Liver (tissue), 9 donors: ENCODE data around the gene SCUBE3. TPM values are rescaled to one million over a fixed set of nuclear protein-coding genes. Genes with fewer than 3 reads are reported as not detected.

Experiments
- DNase-seq: peaks from one replicate; pipeline ENCODE4 v3.0.0-alpha.2; 2017; ENCODE audit warnings: low spot score
- H3K27ac ChIP-seq, 2 donors: one replicate each; pipeline ENCODE4 v1.7.0; 2013; ENCODE audit warnings: inconsistent platforms in 2 of 2, low read length in 2 of 2, control low read depth in 1 of 2, low read depth in 1 of 2, mild to moderate bottlenecking in 1 of 2
- H3K27me3 ChIP-seq, 4 donors: one replicate each; pipeline versions ENCODE4 v1.6.1 to v1.7.0; 2013; ENCODE audit warnings: low read length in 3 of 4, inconsistent platforms in 1 of 4, mild to moderate bottlenecking in 1 of 4, moderate library complexity in 1 of 4; ENCODE audit not compliant: control insufficient read depth in 4 of 4, insufficient read depth in 4 of 4
- H3K36me3 ChIP-seq, 4 donors: one replicate each; pipeline versions ENCODE4 v1.6.1 to v1.7.0; 2013; ENCODE audit warnings: low read length in 3 of 4, mild to moderate bottlenecking in 3 of 4, low read depth in 1 of 4, moderate library complexity in 1 of 4; ENCODE audit not compliant: control insufficient read depth in 4 of 4, insufficient read depth in 3 of 4
- H3K4me1 ChIP-seq, 4 donors: one replicate each; pipeline versions ENCODE4 v1.6.1 to v1.7.0; 2013; ENCODE audit warnings: low read length in 3 of 4, mild to moderate bottlenecking in 3 of 4, moderate library complexity in 1 of 4; ENCODE audit not compliant: control insufficient read depth in 4 of 4, insufficient read depth in 4 of 4
- H3K4me3 ChIP-seq, 3 donors: one replicate each; pipeline versions ENCODE4 v1.6.1 to v1.7.0; 2013; ENCODE audit warnings: low read length in 3 of 3, control low read depth in 1 of 3, low read depth in 1 of 3, mild to moderate bottlenecking in 1 of 3
- H3K9ac ChIP-seq, 2 donors: one replicate each; pipeline ENCODE4 v1.7.0; 2013; ENCODE audit warnings: low read length in 2 of 2, mild to moderate bottlenecking in 2 of 2, moderate library complexity in 2 of 2, control low read depth in 1 of 2, low read depth in 1 of 2
- H3K9me3 ChIP-seq, 4 donors: one replicate each; pipeline versions ENCODE4 v1.6.1 to v1.7.0; 2013; ENCODE audit warnings: low read length in 3 of 4; ENCODE audit not compliant: control insufficient read depth in 4 of 4
- EGR1 ChIP-seq, 2 donors: IDR thresholded peaks; 2 replicates each; pipeline ENCODE4 v1.6.1; 2016 to 2018; ENCODE audit warnings: antibody characterized with exemption in 2 of 2, low read depth in 2 of 2
- FOXA2 ChIP-seq: IDR thresholded peaks from 2 replicates; pipeline ENCODE4 v1.6.1; 2016; ENCODE audit warnings: antibody characterized with exemption
- GABPA ChIP-seq, 2 donors: IDR thresholded peaks in 1 of 2; conservative IDR thresholded peaks in 1 of 2; 2 replicates each; pipeline ENCODE4 v1.6.1; 2016; ENCODE audit warnings: antibody characterized with exemption in 2 of 2, mild to moderate bottlenecking in 1 of 2, moderate library complexity in 1 of 2
- HNF4A ChIP-seq, 2 donors: conservative IDR thresholded peaks; 2 replicates each; pipeline ENCODE4 v1.6.1; 2016; ENCODE audit warnings: antibody characterized with exemption in 2 of 2, mild to moderate bottlenecking in 2 of 2
- HNF4G ChIP-seq: IDR thresholded peaks from 2 replicates; pipeline ENCODE4 v1.6.1; 2016; ENCODE audit warnings: antibody characterized with exemption
- JUND ChIP-seq, 2 donors: IDR thresholded peaks; 2 replicates each; pipeline ENCODE4 v1.6.1; 2016; ENCODE audit warnings: antibody characterized with exemption in 2 of 2
- NR2F2 ChIP-seq: IDR thresholded peaks from 2 replicates; pipeline ENCODE4 v1.6.1; 2016; ENCODE audit warnings: antibody characterized with exemption
- RAD21 ChIP-seq, 2 donors: IDR thresholded peaks; 2 replicates each; pipeline ENCODE4 v1.6.1; 2016; ENCODE audit warnings: antibody characterized with exemption in 2 of 2, mild to moderate bottlenecking in 2 of 2
- RXRA ChIP-seq, 2 donors: IDR thresholded peaks; 2 replicates each; pipeline ENCODE4 v1.6.1; 2017 to 2018; ENCODE audit warnings: antibody characterized with exemption in 2 of 2, mild to moderate bottlenecking in 1 of 2
- SP1 ChIP-seq: IDR thresholded peaks from 2 replicates; pipeline ENCODE4 v1.6.1; 2018; ENCODE audit warnings: antibody characterized with exemption, mild to moderate bottlenecking
- TAF1 ChIP-seq: conservative IDR thresholded peaks from 2 replicates; pipeline ENCODE4 v1.6.1; 2016; ENCODE audit warnings: antibody characterized with exemption, mild to moderate bottlenecking
- YY1 ChIP-seq: IDR thresholded peaks from 2 replicates; pipeline ENCODE4 v1.6.1; 2016; ENCODE audit warnings: antibody characterized with exemption, mild to moderate bottlenecking
- WGBS: extraction: QIAGEN DNeasy Blood & Tissue Kit; methylation state at CpG from one replicate; pipeline ENCODE4 v1.1.7; 2013; 5-methylcytosine and 5-hydroxymethylcytosine counted together
- polyA plus RNA-seq, 2 donors: library from polyadenylated mRNA; stranded (reverse) in 1 of 2; unstranded in 1 of 2; fragments of 200-250 nt in 1 of 2; fragments of >200 nt in 1 of 2; fragmentation: Nextera tagmentation in 1 of 2; extraction: Ambion mirVana in 1 of 2; gene quantifications; one replicate each; pipeline versions ENCODE4 v1.2.1 to v1.2.3, GENCODE V29; 2013 to 2015
- total RNA-seq, 2 donors: library from RNA; depleted of rRNA; stranded (reverse); fragments of >200 nt; gene quantifications; one replicate each; pipeline ENCODE4 v1.2.3, GENCODE V29; 2014
- TF ChIP-seq, protein P1 (sequence below): fragments of 150-350 bp; IDR thresholded peaks from 2 replicates; pipeline ENCODE4 v1.5.1; 2017; ENCODE audit warnings: improper control_type of control experiment, low read depth, low read length; ENCODE audit not compliant: missing input control
- TF ChIP-seq, protein P2 (sequence below): IDR thresholded peaks from 2 replicates; pipeline ENCODE4 v1.6.1; 2016; ENCODE audit warnings: antibody characterized with exemption
- TF ChIP-seq, protein P3 (sequence below): IDR thresholded peaks from 2 replicates; pipeline ENCODE4 v1.6.1; 2016; ENCODE audit warnings: antibody characterized with exemption
- TF ChIP-seq, protein P4 (sequence below): IDR thresholded peaks from 2 replicates; pipeline ENCODE4 v1.6.1; 2016; ENCODE audit warnings: antibody characterized with exemption
- TF ChIP-seq, protein P5 (sequence below): IDR thresholded peaks from 2 replicates; pipeline ENCODE4 v1.6.1; 2016; ENCODE audit warnings: antibody characterized with exemption, mild to moderate bottlenecking
- donor health status: healthy.
- donor health status: healthy.
- donor health status: healthy.
- donor health status: healthy.
- donor health status: healthy.

The SCUBE3 gene
- total and polyA plus RNA-seq, 4 donors: 0.03 to 0.09 (median 0.07) TPM

DNA sequence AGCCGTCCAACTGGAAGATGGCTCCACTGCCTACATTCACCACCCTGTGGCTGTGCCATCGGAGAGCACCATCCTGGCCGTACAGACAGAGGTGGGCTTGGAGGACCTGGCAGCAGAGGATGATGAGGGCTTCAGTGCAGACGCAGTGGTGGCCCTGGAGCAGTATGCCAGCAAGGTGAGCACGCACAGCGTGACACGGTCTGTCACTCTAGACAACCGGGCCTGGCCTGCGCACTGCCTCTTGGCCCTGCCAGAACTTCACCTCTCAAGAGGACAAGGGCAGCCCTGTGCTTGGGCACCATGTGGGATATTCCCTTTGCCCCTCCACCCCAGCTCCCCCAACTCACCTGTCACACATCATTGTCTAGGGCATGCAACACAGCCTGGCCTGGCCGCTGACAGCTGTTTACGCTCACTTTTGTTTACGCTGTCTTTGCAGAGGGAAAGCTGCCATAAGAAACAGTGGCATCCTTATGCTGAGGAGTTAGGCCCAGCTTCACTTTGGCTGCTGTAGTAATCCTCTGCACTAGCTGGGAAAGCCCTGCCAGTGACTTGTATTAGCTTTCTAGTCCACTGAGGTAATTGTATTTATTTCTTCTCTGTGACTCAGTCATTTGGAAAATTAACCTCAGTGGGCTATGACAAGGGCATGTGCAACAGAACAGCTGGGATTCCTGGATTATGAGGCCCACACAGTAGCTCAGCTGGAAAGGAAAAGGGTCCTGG, 74.1 kb downstream of the SCUBE3 start:
- no peak for DNase-seq
- TF ChIP-seq, protein P1, sequence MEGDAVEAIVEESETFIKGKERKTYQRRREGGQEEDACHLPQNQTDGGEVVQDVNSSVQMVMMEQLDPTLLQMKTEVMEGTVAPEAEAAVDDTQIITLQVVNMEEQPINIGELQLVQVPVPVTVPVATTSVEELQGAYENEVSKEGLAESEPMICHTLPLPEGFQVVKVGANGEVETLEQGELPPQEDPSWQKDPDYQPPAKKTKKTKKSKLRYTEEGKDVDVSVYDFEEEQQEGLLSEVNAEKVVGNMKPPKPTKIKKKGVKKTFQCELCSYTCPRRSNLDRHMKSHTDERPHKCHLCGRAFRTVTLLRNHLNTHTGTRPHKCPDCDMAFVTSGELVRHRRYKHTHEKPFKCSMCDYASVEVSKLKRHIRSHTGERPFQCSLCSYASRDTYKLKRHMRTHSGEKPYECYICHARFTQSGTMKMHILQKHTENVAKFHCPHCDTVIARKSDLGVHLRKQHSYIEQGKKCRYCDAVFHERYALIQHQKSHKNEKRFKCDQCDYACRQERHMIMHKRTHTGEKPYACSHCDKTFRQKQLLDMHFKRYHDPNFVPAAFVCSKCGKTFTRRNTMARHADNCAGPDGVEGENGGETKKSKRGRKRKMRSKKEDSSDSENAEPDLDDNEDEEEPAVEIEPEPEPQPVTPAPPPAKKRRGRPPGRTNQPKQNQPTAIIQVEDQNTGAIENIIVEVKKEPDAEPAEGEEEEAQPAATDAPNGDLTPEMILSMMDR: no peak
- TF ChIP-seq, protein P2, sequence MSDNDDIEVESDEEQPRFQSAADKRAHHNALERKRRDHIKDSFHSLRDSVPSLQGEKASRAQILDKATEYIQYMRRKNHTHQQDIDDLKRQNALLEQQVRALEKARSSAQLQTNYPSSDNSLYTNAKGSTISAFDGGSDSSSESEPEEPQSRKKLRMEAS: no peak
- TF ChIP-seq EGR1 (IDR thresholded peaks at IDR 0.05; ENCODE audit: low read depth in 2 of 2): no peak
- TF ChIP-seq HNF4A (conservative IDR thresholded peaks at IDR 0.05): no peak
- TF ChIP-seq TAF1: no peak
- no peak for TF ChIP-seq NR2F2
- TF ChIP-seq HNF4G: no peak
- TF ChIP-seq, protein P3, sequence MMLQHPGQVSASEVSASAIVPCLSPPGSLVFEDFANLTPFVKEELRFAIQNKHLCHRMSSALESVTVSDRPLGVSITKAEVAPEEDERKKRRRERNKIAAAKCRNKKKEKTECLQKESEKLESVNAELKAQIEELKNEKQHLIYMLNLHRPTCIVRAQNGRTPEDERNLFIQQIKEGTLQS: no peak
- TF ChIP-seq RXRA (IDR thresholded peaks at IDR 0.05): no peak
- TF ChIP-seq, protein P4, sequence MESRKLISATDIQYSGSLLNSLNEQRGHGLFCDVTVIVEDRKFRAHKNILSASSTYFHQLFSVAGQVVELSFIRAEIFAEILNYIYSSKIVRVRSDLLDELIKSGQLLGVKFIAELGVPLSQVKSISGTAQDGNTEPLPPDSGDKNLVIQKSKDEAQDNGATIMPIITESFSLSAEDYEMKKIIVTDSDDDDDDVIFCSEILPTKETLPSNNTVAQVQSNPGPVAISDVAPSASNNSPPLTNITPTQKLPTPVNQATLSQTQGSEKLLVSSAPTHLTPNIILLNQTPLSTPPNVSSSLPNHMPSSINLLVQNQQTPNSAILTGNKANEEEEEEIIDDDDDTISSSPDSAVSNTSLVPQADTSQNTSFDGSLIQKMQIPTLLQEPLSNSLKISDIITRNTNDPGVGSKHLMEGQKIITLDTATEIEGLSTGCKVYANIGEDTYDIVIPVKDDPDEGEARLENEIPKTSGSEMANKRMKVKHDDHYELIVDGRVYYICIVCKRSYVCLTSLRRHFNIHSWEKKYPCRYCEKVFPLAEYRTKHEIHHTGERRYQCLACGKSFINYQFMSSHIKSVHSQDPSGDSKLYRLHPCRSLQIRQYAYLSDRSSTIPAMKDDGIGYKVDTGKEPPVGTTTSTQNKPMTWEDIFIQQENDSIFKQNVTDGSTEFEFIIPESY: no peak
- TF ChIP-seq SP1: no peak
- Histone ChIP-seq H3K9me3 (no peaks in the 10 kb centered on the region), H3K9ac (no peak overlapping the region), H3K4me3 (no peak overlapping the region), H3K36me3 (peaks cover 14 to 85% (median 57%) of the 10 kb centered on the region in 4 donors), H3K4me1 (no peaks in the 10 kb centered on the region), H3K27me3 (no peaks in the 10 kb centered on the region), H3K27ac (no peak overlapping the region)
- 93% methylated on average over 12 of the region's 12 CpGs for WGBS

DNA sequence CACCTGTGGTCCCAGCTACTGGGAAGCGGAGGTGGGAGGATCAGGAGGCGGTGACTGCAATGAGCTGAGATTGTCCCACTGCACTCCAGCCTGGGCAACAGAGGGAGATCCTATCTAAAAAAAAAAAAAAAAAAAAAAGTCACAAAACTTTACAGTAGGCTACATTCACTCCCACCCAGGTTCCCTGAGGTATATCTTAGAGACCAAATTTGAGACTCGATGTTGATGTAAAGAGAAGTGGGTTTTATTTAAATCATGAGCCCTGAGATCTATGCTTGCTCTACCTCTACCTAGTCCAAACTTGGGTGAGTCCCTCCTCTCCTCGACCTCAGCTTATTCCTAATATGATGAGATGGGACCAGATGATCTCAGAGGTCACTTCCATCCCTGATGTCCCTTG, 75.1 kb downstream of the SCUBE3 start:
- Histone ChIP-seq H3K4me1 (no peaks in the 10 kb centered on the region), H3K9me3 (no peaks in the 10 kb centered on the region), H3K36me3 (peaks cover 14 to 84% (median 49%) of the 10 kb centered on the region in 4 donors), H3K27me3 (no peaks in the 10 kb centered on the region), H3K27ac (no peak overlapping the region), H3K4me3 (no peak overlapping the region), H3K9ac (no peak overlapping the region)
- 74% methylated on average over 4 of the region's 4 CpGs for WGBS
- no peak for DNase-seq
- TF ChIP-seq SP1 (no peak), GABPA (IDR thresholded peaks at IDR 0.05 in 1 of 2, conservative IDR thresholded peaks at IDR 0.05 in 1 of 2) (no peak), RXRA (IDR thresholded peaks at IDR 0.05) (no peak), RAD21 (IDR thresholded peaks at IDR 0.05) (no peak), YY1 (no peak)

DNA sequence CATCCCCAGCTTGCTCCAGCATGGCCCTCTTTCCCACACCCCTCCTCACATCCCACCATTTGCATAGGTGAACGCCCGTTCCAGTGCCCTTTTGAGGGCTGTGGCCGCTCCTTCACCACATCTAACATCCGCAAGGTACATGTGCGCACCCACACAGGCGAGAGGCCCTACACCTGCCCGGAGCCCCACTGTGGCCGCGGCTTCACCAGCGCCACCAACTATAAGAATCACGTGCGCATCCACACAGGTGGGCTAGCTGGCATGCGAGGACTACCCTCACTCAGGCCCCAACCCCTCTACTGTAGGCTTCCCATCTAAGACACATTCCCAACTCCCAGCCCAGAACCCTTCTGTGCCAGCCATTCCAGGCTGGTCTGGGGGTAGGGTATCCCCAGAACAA, 77.7 kb downstream of the SCUBE3 start:
- H3K9ac ChIP-seq: no peak overlapping the region
- H3K4me3 ChIP-seq: no peak overlapping the region
- H3K27me3 ChIP-seq: no peaks in the 10 kb centered on the region
- DNase-seq: no peak
- WGBS: 98% methylated on average over 13 of the region's 13 CpGs
- H3K4me1 ChIP-seq: no peaks in the 10 kb centered on the region
- H3K27ac ChIP-seq: no peak overlapping the region
- peaks cover 9 to 80% (median 47%) of the 10 kb centered on the region in 4 donors for H3K36me3 ChIP-seq
- H3K9me3 ChIP-seq: no peaks in the 10 kb centered on the region
- TF ChIP-seq NR2F2 (no peak), HNF4G (no peak), HNF4A (conservative IDR thresholded peaks at IDR 0.05) (no peak), JUND (IDR thresholded peaks at IDR 0.05) (no peak), FOXA2 (no peak), RAD21 (IDR thresholded peaks at IDR 0.05) (no peak), TAF1 (no peak)
- TF ChIP-seq, protein P2: no peak
- TF ChIP-seq, protein P5, sequence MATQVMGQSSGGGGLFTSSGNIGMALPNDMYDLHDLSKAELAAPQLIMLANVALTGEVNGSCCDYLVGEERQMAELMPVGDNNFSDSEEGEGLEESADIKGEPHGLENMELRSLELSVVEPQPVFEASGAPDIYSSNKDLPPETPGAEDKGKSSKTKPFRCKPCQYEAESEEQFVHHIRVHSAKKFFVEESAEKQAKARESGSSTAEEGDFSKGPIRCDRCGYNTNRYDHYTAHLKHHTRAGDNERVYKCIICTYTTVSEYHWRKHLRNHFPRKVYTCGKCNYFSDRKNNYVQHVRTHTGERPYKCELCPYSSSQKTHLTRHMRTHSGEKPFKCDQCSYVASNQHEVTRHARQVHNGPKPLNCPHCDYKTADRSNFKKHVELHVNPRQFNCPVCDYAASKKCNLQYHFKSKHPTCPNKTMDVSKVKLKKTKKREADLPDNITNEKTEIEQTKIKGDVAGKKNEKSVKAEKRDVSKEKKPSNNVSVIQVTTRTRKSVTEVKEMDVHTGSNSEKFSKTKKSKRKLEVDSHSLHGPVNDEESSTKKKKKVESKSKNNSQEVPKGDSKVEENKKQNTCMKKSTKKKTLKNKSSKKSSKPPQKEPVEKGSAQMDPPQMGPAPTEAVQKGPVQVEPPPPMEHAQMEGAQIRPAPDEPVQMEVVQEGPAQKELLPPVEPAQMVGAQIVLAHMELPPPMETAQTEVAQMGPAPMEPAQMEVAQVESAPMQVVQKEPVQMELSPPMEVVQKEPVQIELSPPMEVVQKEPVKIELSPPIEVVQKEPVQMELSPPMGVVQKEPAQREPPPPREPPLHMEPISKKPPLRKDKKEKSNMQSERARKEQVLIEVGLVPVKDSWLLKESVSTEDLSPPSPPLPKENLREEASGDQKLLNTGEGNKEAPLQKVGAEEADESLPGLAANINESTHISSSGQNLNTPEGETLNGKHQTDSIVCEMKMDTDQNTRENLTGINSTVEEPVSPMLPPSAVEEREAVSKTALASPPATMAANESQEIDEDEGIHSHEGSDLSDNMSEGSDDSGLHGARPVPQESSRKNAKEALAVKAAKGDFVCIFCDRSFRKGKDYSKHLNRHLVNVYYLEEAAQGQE: no peak
